Measurements from ENCODE around the gene EFNA2. TPM values are rescaled to one million over a fixed set of nuclear protein-coding genes. Genes with fewer than 3 reads are reported as not detected.

The EFNA2 gene
- total RNA-seq, 4 donors from 2014 or later = not detected

DNA sequence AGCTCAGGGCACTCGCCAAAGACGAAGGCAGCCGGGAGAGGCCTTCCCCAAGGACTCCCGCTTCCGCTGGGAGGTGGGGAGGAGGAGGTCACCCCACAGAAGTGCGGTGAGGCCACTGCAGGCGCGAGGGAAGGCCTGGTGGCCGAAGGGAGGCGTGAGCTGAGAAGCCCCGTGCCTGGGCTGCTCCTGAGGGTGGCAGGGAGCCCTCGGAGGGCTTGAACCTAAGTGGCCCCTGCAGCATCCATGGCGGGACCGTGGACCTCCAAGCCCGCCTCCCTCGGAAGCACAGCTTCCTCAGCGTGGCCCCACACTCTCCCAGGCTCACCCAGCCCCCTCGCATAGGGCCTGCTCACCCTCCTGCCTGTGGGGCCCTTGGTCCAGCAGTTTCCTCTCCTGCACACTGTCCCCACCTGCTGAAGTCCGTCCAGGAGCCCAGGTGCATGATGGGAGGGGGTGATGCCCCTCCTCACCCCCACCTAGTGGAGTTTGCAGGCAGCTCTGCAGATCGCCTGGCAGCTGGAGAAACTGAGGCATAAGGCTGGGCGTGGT lies 25.9 kb downstream of the EFNA2 start:
- no peak overlapping the region for H3K4me3 ChIP-seq
- H3K27me3 ChIP-seq = peaks cover 27 to 36% (median 33%) of the 10 kb centered on the region in 3 donors
- H3K4me1 ChIP-seq = no peaks in the 10 kb centered on the region
- no peak for TF ChIP-seq POLR2A (IDR thresholded peaks at IDR 0.05)
- TF ChIP-seq CTCF (IDR thresholded peaks at IDR 0.05 in 4 of 5, conservative IDR thresholded peaks at IDR 0.05 in 1 of 5) = no peak
- no peak overlapping the region for H3K27ac ChIP-seq
- H3K36me3 ChIP-seq = no peaks in the 10 kb centered on the region
- DNase-seq (no peak), ATAC-seq (no peak)
- in situ Hi-C loops (cut with MboI; ENCODE audit: low sequenced_read_pairs in 4 of 4) (no loop called here), intact Hi-C loops (cut with DNase I; ENCODE audit: low total_unique reads) (no loop called here)
- H3K9me3 ChIP-seq = no peaks in the 10 kb centered on the region

- in situ Hi-C loops (cut with MboI; ENCODE audit: low sequenced_read_pairs in 4 of 4) (no loop called here), intact Hi-C loops (cut with DNase I; ENCODE audit: low total_unique reads) (no loop called here)
- Histone ChIP-seq H3K9me3 (no peaks in the 10 kb centered on the region), H3K27me3 (peaks cover 32 to 42% (median 36%) of the 10 kb centered on the region in 3 donors), H3K4me1 (no peaks in the 10 kb centered on the region), H3K36me3 (no peaks in the 10 kb centered on the region), H3K4me3 (no peak overlapping the region), H3K27ac (no peak overlapping the region)
- DNase-seq (no peak), ATAC-seq (no peak)
- TF ChIP-seq POLR2A (IDR thresholded peaks at IDR 0.05) (no peak), CTCF (IDR thresholded peaks at IDR 0.05 in 4 of 5, conservative IDR thresholded peaks at IDR 0.05 in 1 of 5) (no peak)
These were observed 27.4 kb downstream of the EFNA2 start for GRCh38 chr19:1312767-1313694.

DNA sequence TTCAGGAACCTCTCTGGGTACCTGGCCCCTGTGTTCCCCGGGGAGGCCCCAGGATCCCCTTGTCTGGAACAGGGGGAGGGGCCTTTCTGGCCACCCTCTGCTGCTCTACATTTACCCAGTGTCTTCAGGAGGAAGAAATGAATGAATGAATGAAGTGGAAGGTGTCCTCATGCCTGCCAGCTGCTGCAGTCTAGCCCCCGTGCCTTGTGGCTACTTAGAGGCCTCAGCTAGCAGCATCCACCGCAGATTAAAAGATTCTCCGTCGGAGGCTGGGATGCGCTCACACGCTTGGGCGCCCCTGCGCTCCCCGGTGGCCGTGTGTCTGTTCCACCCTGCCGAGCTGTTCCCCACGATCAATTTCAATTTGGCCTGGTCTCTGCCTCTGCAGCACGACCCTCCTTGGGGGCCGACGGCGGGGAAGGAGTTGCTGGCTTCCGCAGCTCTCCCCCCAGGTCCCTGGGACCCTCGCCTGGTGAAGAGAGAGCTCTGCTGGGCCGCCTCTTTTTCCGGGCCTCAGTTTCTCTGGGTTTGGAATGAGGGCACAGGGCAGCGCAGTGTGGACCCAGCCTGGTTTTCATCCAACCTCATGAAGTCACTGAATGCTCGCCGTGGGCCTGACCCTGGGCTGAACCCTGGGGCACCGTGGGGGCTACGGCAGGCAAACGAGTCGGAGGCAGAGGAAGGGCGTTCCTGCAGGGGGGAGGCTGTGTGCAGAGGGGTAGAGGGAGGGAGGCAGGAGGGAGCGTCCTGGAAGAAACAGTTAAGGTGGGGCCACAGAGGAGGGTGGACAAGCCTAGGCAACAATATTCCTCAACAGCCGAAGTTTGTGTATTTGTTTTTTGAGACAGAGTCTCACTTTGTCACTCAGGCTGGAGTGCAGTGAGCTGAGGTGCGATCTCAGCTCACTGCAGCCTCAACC lies 28.3 kb downstream of the EFNA2 start:
- no peaks in the 10 kb centered on the region for H3K36me3 ChIP-seq
- H3K4me1 ChIP-seq = no peaks in the 10 kb centered on the region
- no peak overlapping the region for H3K4me3 ChIP-seq
- H3K27ac ChIP-seq = no peak overlapping the region
- no peak for ATAC-seq
- TF ChIP-seq POLR2A (IDR thresholded peaks at IDR 0.05) = no peak
- no peak for TF ChIP-seq CTCF (IDR thresholded peaks at IDR 0.05 in 4 of 5, conservative IDR thresholded peaks at IDR 0.05 in 1 of 5)
- peaks cover 38 to 49% (median 42%) of the 10 kb centered on the region in 3 donors for H3K27me3 ChIP-seq
- intact Hi-C loops (cut with DNase I; ENCODE audit: low total_unique reads) = no loop called here
- no peak for DNase-seq
- H3K9me3 ChIP-seq = no peaks in the 10 kb centered on the region
- in situ Hi-C loops (cut with MboI; ENCODE audit: low sequenced_read_pairs in 4 of 4) = no loop called here

DNA sequence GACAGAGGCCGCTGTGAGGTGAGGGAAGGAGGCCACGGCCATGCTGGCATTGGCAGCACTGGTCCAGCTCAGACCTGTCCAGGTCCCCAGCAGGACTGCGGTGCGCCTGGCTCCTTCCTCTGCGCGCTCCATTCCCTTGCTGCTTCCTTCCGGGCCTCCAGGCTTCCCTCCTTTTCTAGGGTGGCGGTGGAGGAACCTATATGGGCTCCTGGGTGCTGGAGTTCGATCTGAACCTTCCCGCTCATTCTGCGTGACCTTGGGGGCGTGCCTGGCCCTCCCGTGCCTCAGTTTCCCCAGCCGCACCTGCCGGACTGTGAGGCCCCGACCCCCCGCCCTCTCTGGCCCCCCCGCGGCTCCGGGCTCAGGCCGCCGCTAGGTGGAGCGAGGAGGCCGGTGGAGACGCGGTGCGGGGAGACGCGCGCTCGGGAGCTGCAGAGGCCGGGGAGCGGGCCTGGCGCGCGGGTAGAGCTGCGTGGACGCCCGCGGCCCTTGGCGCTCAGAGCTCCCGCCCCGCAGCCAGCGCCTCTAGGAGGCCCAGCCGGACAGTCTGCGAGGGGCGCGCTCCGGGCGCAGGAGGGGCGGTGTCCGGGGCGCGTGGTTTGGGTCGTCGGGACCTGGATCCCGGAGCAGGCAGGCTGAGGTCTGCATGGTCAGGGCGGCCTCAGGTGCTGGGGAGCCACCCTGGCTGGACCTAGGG lies 29.9 kb downstream of the EFNA2 start:
- TF ChIP-seq CTCF (IDR thresholded peaks at IDR 0.05 in 4 of 5, conservative IDR thresholded peaks at IDR 0.05 in 1 of 5) = peak in 4 of 5 experiments; percentile 55 to 69 (median 56)
- no peak for TF ChIP-seq POLR2A (IDR thresholded peaks at IDR 0.05)
- DNase-seq (no peak), ATAC-seq (peak; percentile 64 to 72)
- Histone ChIP-seq H3K4me1 (no peaks in the 10 kb centered on the region), H3K27ac (no peak overlapping the region), H3K27me3 (peaks cover 39 to 45% (median 43%) of the 10 kb centered on the region in 3 donors), H3K36me3 (no peaks in the 10 kb centered on the region), H3K4me3 (peak overlapping the region in 3 of 4 donors; percentile 2 to 42 (median 33)), H3K9me3 (no peaks in the 10 kb centered on the region)
- in situ Hi-C loops (cut with MboI; ENCODE audit: low sequenced_read_pairs in 4 of 4) = no loop called here
- intact Hi-C loops (cut with DNase I; ENCODE audit: low total_unique reads) = no loop called here

All from gastrocnemius medialis (tissue), 4 donors.